Measurements from ENCODE around the gene RSL1D1. TPM values are rescaled to one million over a fixed set of nuclear protein-coding genes. Genes with fewer than 3 reads are reported as not detected.

The RSL1D1 gene
- total and polyA plus RNA-seq, 10 of the 15 experiments (the other 5 are each of a cell fraction or from before 2014, with no cell fraction given), result 106 to 535 (median 304) TPM

DNA sequence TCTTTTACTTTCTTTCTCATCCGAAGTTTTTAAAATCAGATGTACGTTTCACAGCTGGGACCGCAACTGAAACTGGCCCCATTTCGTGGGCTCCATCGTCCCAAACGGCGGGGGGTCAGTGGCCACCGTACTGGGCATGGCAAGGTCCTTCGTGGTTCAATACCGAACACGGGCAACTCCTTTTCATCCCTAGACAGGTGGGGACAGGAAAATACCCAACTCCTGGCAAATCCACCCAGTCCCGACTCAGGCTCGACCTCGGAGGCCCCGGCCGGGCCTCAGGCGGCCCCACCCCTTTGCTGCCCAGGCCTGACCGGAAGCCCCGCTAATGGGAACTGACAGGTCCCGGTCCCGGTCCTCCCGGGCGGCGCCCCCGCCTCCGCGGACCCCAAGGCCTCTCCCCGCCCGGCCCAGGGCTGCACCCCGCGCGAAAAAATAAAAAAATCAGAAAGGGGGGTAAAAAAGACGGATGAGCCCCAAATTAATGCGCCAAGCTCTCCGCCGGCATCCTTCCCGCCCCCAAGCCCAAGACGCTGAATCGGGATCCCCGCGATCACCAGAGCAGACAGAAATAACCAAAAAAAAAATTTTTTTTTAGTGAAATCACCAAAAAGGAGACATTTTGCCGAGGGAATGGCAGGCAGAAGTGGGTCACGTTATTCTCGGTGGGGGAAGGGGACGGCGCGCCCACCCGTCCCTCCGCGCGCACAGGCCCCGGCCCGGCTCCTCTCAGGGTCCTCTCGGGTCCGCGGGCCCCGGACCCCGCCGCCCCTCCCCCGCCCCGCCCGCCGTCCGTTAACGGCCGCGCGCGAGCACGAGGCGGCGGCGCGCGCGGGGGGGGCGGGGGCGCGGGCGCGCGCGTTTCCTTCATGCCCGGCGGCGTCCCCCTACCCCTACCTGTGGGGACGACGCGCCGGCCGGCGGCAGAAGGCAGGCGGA, 54.8 kb downstream of the RSL1D1 start (continued):
- TF ChIP-seq ZBTB40 (IDR thresholded peaks at IDR 0.05; ENCODE audit: borderline replicate concordance) (0 out of 2 replicates have a peak, but pooled peaks have one; percentile 19), LARP7 (IDR thresholded peaks at IDR 0.05) (peak; percentile 55; the same call in 1 of the 2 replicates), CBX5 (IDR thresholded peaks at IDR 0.05; ENCODE audit: low read depth) (0 out of 2 replicates have a peak, but pooled peaks have one; percentile 61), GATAD2B (conservative IDR thresholded peaks at IDR 0.05; ENCODE audit: low read depth) (peak; percentile 44; the same call in 1 of the 2 replicates), KLF5 (IDR thresholded peaks at IDR 0.05; ENCODE audit: partially characterized antibody) (no peak), STAT3 (IDR thresholded peaks at IDR 0.05; ENCODE audit: low read depth, low read length) (no peak), CEBPB (IDR thresholded peaks at IDR 0.05; ENCODE audit: borderline replicate concordance in 1 of 2, low read depth in 2 of 2, low read length in 2 of 2) (no peak), HCFC1 (IDR thresholded peaks at IDR 0.05; ENCODE audit: low read length) (no peak; the same call in 1 of the 2 replicates), IKZF2 (IDR thresholded peaks at IDR 0.05) (0 out of 4 replicates have a peak, but pooled peaks of 1 of the 2 experiments have one; percentile 14), SP1 (IDR thresholded peaks at IDR 0.05; ENCODE audit: low read depth, low read length) (no peak)
- TF ChIP-seq, protein P1, sequence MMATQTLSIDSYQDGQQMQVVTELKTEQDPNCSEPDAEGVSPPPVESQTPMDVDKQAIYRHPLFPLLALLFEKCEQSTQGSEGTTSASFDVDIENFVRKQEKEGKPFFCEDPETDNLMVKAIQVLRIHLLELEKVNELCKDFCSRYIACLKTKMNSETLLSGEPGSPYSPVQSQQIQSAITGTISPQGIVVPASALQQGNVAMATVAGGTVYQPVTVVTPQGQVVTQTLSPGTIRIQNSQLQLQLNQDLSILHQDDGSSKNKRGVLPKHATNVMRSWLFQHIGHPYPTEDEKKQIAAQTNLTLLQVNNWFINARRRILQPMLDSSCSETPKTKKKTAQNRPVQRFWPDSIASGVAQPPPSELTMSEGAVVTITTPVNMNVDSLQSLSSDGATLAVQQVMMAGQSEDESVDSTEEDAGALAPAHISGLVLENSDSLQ (IDR thresholded peaks at IDR 0.05), result peak; percentile 45; the same call in 1 of the 2 replicates
- TF ChIP-seq, protein P2, sequence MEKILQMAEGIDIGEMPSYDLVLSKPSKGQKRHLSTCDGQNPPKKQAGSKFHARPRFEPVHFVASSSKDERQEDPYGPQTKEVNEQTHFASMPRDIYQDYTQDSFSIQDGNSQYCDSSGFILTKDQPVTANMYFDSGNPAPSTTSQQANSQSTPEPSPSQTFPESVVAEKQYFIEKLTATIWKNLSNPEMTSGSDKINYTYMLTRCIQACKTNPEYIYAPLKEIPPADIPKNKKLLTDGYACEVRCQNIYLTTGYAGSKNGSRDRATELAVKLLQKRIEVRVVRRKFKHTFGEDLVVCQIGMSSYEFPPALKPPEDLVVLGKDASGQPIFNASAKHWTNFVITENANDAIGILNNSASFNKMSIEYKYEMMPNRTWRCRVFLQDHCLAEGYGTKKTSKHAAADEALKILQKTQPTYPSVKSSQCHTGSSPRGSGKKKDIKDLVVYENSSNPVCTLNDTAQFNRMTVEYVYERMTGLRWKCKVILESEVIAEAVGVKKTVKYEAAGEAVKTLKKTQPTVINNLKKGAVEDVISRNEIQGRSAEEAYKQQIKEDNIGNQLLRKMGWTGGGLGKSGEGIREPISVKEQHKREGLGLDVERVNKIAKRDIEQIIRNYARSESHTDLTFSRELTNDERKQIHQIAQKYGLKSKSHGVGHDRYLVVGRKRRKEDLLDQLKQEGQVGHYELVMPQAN (conservative IDR thresholded peaks at IDR 0.05), result 0 out of 2 replicates have a peak, but pooled peaks have one; percentile 46
- TF ChIP-seq, protein P3, sequence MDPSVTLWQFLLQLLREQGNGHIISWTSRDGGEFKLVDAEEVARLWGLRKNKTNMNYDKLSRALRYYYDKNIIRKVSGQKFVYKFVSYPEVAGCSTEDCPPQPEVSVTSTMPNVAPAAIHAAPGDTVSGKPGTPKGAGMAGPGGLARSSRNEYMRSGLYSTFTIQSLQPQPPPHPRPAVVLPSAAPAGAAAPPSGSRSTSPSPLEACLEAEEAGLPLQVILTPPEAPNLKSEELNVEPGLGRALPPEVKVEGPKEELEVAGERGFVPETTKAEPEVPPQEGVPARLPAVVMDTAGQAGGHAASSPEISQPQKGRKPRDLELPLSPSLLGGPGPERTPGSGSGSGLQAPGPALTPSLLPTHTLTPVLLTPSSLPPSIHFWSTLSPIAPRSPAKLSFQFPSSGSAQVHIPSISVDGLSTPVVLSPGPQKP (IDR thresholded peaks at IDR 0.05; ENCODE audit: low read depth, low read length), result peak; percentile 37; the same call in 1 of the 2 replicates

All from GM12878 (cell line).